Activated T-helper 2 cell treated with anti-CD3 and anti-CD28 coated beads, Interferon-gamma antibody, Interleukin-2, Interleukin-4, amounts not matched to agents 10 μg/mL and 5 μg/mL and 100 μg/mL, durations not matched to agents 14 hours and 24 hours and 36 hours (primary cell): ENCODE results near the gene NUP62. TPM values are rescaled to one million over a fixed set of nuclear protein-coding genes. Genes with fewer than 3 reads are reported as not detected.
"Not testable (repeated sequence)": the region's sequence is repeated elsewhere in the genome, so short reads cannot be mapped to it uniquely, and the experiment has no call there.

ENCODE experiments used
- DNase-seq: peaks from one replicate; pipeline ENCODE4 v3.0.0; 2021; ENCODE audit warnings: low spot score
- H3K27ac Mint-ChIP-seq: one replicate; pipeline ENCODE4 v1.8.0; 2021; ENCODE audit warnings: mixed read lengths
- H3K27me3 Mint-ChIP-seq: one replicate; pipeline ENCODE4 v1.8.0; 2021; ENCODE audit warnings: low read depth, mixed read lengths
- H3K36me3 Mint-ChIP-seq: one replicate; pipeline ENCODE4 v1.8.0; 2021; ENCODE audit warnings: low read depth, mixed read lengths
- H3K4me1 Mint-ChIP-seq: one replicate; pipeline ENCODE4 v1.8.0; 2021; ENCODE audit warnings: low read depth, mixed read lengths
- H3K4me3 Mint-ChIP-seq: one replicate; pipeline ENCODE4 v1.8.0; 2021; ENCODE audit warnings: low read depth, mild to moderate bottlenecking, moderate library complexity, mixed read lengths
- H3K9me3 Mint-ChIP-seq: one replicate; pipeline ENCODE4 v1.8.0; 2021; ENCODE audit warnings: mixed read lengths
- intact Hi-C: fragments of 100-400 bp; cut with micrococcal nuclease; formaldehyde crosslinking; loops from one replicate; pipeline ENCODE4 v1.15.1; 2023
- total RNA-seq: library from RNA; stranded (reverse); gene quantifications from 2 replicates; pipeline ENCODE4 v1.2.3, GENCODE V29; 2022

The NUP62 gene
- total RNA-seq, 1 donor from 2014 or later: 170 TPM

- DNase-seq: no peak
- H3K27me3 Mint-ChIP-seq: no peaks in the 10 kb centered on the region
- H3K4me3 Mint-ChIP-seq: peak overlapping the region; percentile 98
- peaks cover 31% of the 10 kb centered on the region for H3K4me1 Mint-ChIP-seq
- no peaks in the 10 kb centered on the region for H3K9me3 Mint-ChIP-seq
- intact Hi-C loops: no loop called here
- peaks cover 65% of the 10 kb centered on the region for H3K36me3 Mint-ChIP-seq
- no peak overlapping the region for H3K27ac Mint-ChIP-seq
Observed at GRCh38 chr19:49930483-49931011, 1.2 kb upstream of the NUP62 start.

- H3K9me3 Mint-ChIP-seq: no peaks in the 10 kb centered on the region
- peak overlapping the region; percentile 98 for H3K27ac Mint-ChIP-seq
- H3K27me3 Mint-ChIP-seq: no peaks in the 10 kb centered on the region
- peak; percentile 92 for DNase-seq
- intact Hi-C loops: loop anchor here (2.0 kb wide), 4 partner anchors 33 to 399 kb away; partner anchors contain the start of genes AKT1S1, IL4I1, KCNC3 and RRAS
- peaks cover 36% of the 10 kb centered on the region for H3K4me1 Mint-ChIP-seq
- H3K36me3 Mint-ChIP-seq: peaks cover 72% of the 10 kb centered on the region
- peak overlapping the region; percentile 98 for H3K4me3 Mint-ChIP-seq
Observed at GRCh38 chr19:49929611-49930482, 543 bp upstream of the NUP62 start.

GRCh38 chr19:49927526-49928264, 1.6 kb downstream of the NUP62 start:
- Mint-ChIP-seq H3K4me1 (peaks cover 34% of the 10 kb centered on the region), H3K27ac (peak overlapping the region; percentile 80), H3K27me3 (no peaks in the 10 kb centered on the region), H3K4me3 (peak overlapping the region; percentile 98), H3K36me3 (peaks cover 82% of the 10 kb centered on the region), H3K9me3 (no peaks in the 10 kb centered on the region)
- no peak for DNase-seq
- intact Hi-C loops: loop anchor here (2.0 kb wide), 4 partner anchors 31 to 401 kb away; partner anchors contain the start of genes AKT1S1, IL4I1, KCNC3 and RRAS

DNA sequence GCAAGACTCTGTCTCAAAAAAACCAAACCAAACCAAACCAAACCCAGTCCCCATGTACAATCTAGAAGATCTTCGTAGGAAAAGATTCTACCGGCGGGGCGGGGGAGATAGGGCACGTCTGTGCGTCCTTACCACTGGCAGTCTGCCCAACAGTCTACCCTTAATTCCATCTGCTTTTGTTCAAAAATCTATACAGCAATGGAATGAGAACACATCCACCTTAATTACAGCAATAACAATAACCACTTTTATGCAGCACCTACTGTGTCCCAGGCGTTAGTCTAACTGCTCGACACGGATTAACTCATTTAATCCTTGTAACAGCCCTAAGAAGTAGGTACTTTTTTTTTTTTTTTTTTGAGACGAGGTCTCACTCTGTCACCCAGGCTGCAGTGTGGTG, 2.8 kb downstream of the NUP62 start:
- H3K27ac Mint-ChIP-seq: no peak overlapping the region
- H3K36me3 Mint-ChIP-seq: peaks cover 83% of the 10 kb centered on the region
- no peaks in the 10 kb centered on the region for H3K27me3 Mint-ChIP-seq
- DNase-seq: no peak
- H3K4me3 Mint-ChIP-seq: no peak overlapping the region
- H3K4me1 Mint-ChIP-seq: peaks cover 37% of the 10 kb centered on the region
- intact Hi-C loops: no loop called here
- H3K9me3 Mint-ChIP-seq: no peaks in the 10 kb centered on the region

DNA sequence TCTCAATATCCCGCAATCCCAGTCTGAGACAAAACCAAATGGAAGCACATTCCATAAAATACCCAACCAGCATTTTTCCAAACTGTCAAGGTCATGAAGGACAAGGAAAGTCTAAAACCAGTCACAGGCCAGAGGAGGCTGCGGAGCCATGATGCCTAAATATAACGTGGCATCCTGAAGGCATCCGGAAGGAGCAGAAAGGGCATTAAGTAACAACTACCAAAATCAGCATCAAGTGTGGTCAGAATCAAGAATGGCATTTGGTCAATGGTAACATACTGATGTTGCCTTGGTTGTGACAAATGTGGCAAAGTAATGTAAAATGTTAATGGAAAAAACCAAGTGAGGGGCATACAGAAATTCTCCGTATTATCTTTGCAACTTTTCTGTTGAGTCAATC, 3.8 kb downstream of the NUP62 start:
- H3K36me3 Mint-ChIP-seq: peaks cover 84% of the 10 kb centered on the region
- peaks cover 37% of the 10 kb centered on the region for H3K4me1 Mint-ChIP-seq
- H3K27ac Mint-ChIP-seq: peak overlapping the region; percentile 28
- no peaks in the 10 kb centered on the region for H3K9me3 Mint-ChIP-seq
- DNase-seq: no peak
- intact Hi-C loops: no loop called here
- no peaks in the 10 kb centered on the region for H3K27me3 Mint-ChIP-seq
- H3K4me3 Mint-ChIP-seq: no peak overlapping the region

- H3K9me3 Mint-ChIP-seq, H3K4me3 Mint-ChIP-seq, DNase-seq, H3K27me3 Mint-ChIP-seq, H3K27ac Mint-ChIP-seq, intact Hi-C loops: not testable (repeated sequence)
- Mint-ChIP-seq H3K36me3 (peaks cover 84% of the 10 kb centered on the region), H3K4me1 (peaks cover 33% of the 10 kb centered on the region)
Observed at GRCh38 chr19:49924881-49925210, 4.5 kb downstream of the NUP62 start.

DNA sequence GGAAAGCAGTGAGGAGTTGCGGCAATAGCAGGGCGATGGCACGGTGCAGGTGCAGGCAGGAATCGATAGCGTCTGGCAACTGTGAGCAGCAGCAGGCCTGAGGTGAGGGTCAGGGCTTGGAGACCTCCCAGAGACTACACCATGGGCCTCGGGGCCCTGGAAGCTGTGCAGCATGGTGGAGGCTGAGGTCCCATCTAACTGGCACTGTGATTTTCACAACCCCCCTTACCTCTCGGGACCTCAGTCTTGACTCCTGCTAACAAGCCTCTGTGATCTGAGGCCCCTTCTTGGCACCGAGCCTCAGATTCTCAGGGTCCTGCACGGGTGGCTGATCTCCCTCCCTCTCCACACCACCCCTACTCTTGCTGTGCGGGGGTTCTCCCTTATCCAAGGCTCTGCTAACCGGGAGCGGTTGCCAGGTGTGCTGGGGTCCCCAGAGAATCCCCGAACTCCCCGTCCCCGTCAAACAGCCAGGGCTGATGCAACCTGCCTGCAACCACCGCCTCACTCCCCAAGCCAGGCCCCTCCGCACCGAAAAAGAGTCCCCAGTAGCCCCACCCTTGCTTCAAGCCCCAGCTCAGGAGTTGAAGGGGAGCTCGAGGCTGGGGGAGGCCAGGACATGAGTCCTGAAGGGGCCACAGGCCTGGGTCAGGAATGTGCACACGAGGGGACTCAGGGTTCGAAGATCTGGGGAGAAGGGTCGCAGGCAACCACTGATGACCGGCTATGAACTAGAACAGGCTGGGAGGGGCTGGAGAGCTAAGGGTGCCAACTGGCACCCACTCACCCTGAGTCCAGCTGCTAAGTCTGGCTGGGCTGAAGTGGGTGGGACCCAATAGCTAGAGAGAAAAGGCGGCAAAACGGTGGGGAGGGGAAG, 5.1 kb downstream of the NUP62 start:
- Mint-ChIP-seq H3K9me3 (no peaks in the 10 kb centered on the region), H3K27me3 (no peaks in the 10 kb centered on the region), H3K4me1 (peaks cover 37% of the 10 kb centered on the region), H3K4me3 (no peak overlapping the region), H3K27ac (no peak overlapping the region), H3K36me3 (peaks cover 86% of the 10 kb centered on the region)
- no peak for DNase-seq
- intact Hi-C loops: no loop called here

DNA sequence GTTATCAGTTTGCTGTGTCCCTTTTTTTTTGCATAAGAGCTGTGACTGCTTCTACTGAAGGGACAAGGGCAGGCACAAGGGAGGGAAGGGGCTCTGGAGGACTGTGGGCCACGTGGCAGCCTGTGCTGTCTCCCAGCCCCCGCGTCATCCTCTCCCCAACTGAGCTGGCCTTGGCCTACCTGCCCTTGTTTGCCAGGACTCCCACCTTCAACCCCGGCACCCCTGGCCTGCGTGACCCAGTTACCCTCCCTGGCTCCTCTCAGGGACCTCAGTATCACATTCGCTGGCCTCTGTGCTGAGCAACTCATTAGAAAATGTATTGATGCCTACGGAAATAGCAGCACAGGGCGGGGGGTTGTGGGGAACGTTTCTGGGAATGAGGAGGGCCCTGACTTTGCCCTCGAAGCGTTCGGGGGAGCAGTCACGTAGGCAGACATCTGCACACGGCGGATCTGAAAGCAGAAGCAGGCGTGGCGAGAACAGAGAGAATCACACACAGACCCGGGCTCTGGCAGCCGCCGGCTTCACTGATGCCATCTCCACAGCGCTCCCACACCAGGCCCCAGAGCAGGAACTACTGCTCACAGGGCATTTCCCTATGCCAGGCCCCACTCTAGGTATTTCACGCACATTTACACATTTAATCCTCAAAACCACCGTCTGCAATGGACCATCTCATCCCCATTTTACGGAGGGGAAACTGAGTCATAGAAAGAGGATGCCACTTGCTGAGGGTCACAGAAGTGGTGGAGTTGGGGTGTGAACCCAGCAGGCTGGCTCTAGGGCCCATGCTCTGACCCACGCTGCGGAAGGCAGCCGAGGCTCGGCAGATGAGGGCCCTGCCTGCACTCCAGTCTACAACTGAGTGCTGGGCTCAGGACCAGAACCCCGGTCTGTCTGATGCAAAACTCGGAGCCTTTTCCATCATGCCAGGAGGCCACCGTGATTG, 6.0 kb downstream of the NUP62 start:
- intact Hi-C loops: no loop called here
- no peak overlapping the region for H3K27ac Mint-ChIP-seq
- no peak overlapping the region for H3K4me3 Mint-ChIP-seq
- no peaks in the 10 kb centered on the region for H3K27me3 Mint-ChIP-seq
- no peak for DNase-seq
- no peaks in the 10 kb centered on the region for H3K9me3 Mint-ChIP-seq
- peaks cover 83% of the 10 kb centered on the region for H3K36me3 Mint-ChIP-seq
- peaks cover 37% of the 10 kb centered on the region for H3K4me1 Mint-ChIP-seq

- no peak for DNase-seq
- Mint-ChIP-seq H3K36me3 (peaks cover 84% of the 10 kb centered on the region), H3K9me3 (no peaks in the 10 kb centered on the region), H3K4me1 (peaks cover 28% of the 10 kb centered on the region), H3K27me3 (no peaks in the 10 kb centered on the region), H3K4me3 (no peak overlapping the region), H3K27ac (peak overlapping the region; percentile 65)
- intact Hi-C loops: no loop called here
Observed at GRCh38 chr19:49921871-49922795, 7.2 kb downstream of the NUP62 start.

DNA sequence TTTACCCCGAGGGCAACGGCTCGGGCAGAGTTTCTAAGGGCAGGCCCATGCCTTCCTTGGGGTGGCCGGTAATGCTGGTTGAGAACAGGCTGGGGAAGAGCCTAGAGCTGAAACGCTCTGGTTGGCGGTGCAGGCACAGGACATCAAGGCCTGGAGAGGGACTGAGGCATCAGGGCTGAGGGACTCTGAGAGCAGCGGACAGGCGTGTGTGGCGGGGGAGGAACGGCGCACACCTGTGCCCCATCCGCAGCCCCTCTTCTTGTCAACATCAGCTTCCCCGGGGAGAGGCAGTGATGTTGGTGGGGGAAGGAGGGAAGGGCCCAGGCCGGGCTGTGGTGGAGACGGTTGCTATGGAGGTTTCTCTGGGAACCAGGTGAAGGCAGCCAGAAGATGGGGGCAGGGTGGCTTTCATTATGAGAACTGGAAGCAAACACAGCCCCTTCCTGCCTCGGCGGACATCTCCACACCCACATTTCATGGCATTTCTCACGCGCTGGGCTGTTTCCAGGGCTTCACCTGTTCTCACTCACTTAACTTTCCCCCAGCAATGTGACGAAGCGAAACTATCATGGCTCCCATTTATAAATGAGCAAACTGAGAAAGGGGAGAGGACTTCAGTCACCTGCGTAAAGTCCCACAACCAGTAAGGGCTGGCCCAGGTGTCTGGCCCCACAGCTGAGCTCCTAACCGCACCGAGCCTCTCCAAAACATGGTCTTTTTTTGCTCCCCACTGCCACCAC, 8.5 kb downstream of the NUP62 start:
- intact Hi-C loops: no loop called here
- peaks cover 26% of the 10 kb centered on the region for H3K4me1 Mint-ChIP-seq
- H3K9me3 Mint-ChIP-seq: no peaks in the 10 kb centered on the region
- H3K27ac Mint-ChIP-seq: no peak overlapping the region
- H3K27me3 Mint-ChIP-seq: no peaks in the 10 kb centered on the region
- DNase-seq: no peak
- no peak overlapping the region for H3K4me3 Mint-ChIP-seq
- H3K36me3 Mint-ChIP-seq: peaks cover 83% of the 10 kb centered on the region
